Measurements from ENCODE around the gene APOBEC3B. TPM values are rescaled to one million over a fixed set of nuclear protein-coding genes. Genes with fewer than 3 reads are reported as not detected.

Gene APOBEC3B
- total and polyA plus RNA-seq, 9 of the 15 experiments (the other 6 are each of a cell fraction or from before 2014, with no cell fraction given), result 5.9 to 166 (median 43.2) TPM

GRCh38 chr22:38986629-38987028 lies 4.5 kb downstream of the APOBEC3B start:
- in situ Hi-C loops (cut with MboI) (no loop called here), intact Hi-C loops (cut with micrococcal nuclease) (no loop called here)
- BruUV-seq (replicated peaks), result no TSS peak
- FAIRE-seq, result no peak
- no peak overlapping the region for H3K9ac ChIP-seq (ENCODE audit: insufficient read depth in 1 of 2, low read depth in 2 of 2, low read length in 2 of 2)
- no peaks in the 10 kb centered on the region for H3K9me1 ChIP-seq (ENCODE audit: control insufficient read depth, insufficient read depth, low read length)
- peaks cover 5 to 21% of the 10 kb centered on the region in 2 experiments; a peak in 4 of 5 replicates for H3K4me1 ChIP-seq (replicated peaks in 1 of 2; ENCODE audit: control insufficient read depth in 2 of 2, insufficient read depth in 2 of 2, low read length in 2 of 2)
- no peak overlapping the region for H3K4me2 ChIP-seq (ENCODE audit: insufficient read depth, low read length)
- H2AFZ ChIP-seq (ENCODE audit: low read depth, low read length), result no peak overlapping the region
- peaks cover 9% of the 10 kb centered on the region for H3K9me3 ChIP-seq (replicated peaks; ENCODE audit: control insufficient read depth, insufficient read depth, low read depth, low read length)
- POLR2A ChIA-PET, result no interaction called here
- DNase-seq (ENCODE audit: extremely low read depth in 1 of 4, low spot score in 3 of 4), result no peak
- no peak overlapping the region for H3K4me3 ChIP-seq
- H3K27me3 ChIP-seq (ENCODE audit: control insufficient read depth in 2 of 2, insufficient read depth in 2 of 2, low read length in 2 of 2), result no peaks in the 10 kb centered on the region
- peaks cover 10% of the 10 kb centered on the region for H3K79me2 ChIP-seq (ENCODE audit: control insufficient read depth, insufficient read depth, low read length)
- H4K20me1 ChIP-seq (replicated peaks; ENCODE audit: control insufficient read depth, insufficient read depth, low read length), result no peaks in the 10 kb centered on the region
- no peak overlapping the region for H3K27ac ChIP-seq (ENCODE audit: extremely low read depth, low read depth, low read length)
- WGBS (ENCODE audit: insufficient coverage, low coverage, missing lambda C conversion rate), result 84% methylated on average over 3 of the region's 3 CpGs
- 0 out of 3 replicates have a peak, but pooled peaks cover 3% of the 10 kb centered on the region for H3K36me3 ChIP-seq (ENCODE audit: control insufficient read depth, insufficient read depth, low read length)
- no peak for ATAC-seq
- CTCF ChIA-PET (ENCODE audit: low intra/inter-chr PET ratio), result no interaction called here
- no peak for TF ChIP-seq ZNF175 (CRISPR knock-in tag; IDR thresholded peaks at IDR 0.05; ENCODE audit: low read depth)
- TF ChIP-seq ZNF140 (CRISPR knock-in tag; IDR thresholded peaks at IDR 0.05), result no peak
- TF ChIP-seq CSDE1 (IDR thresholded peaks at IDR 0.05), result no peak
- no peak for TF ChIP-seq ESRRB (CRISPR knock-in tag; IDR thresholded peaks at IDR 0.05; ENCODE audit: borderline replicate concordance)
- TF ChIP-seq ZNF311 (CRISPR knock-in tag; IDR thresholded peaks at IDR 0.05), result no peak
- TF ChIP-seq, protein P1, sequence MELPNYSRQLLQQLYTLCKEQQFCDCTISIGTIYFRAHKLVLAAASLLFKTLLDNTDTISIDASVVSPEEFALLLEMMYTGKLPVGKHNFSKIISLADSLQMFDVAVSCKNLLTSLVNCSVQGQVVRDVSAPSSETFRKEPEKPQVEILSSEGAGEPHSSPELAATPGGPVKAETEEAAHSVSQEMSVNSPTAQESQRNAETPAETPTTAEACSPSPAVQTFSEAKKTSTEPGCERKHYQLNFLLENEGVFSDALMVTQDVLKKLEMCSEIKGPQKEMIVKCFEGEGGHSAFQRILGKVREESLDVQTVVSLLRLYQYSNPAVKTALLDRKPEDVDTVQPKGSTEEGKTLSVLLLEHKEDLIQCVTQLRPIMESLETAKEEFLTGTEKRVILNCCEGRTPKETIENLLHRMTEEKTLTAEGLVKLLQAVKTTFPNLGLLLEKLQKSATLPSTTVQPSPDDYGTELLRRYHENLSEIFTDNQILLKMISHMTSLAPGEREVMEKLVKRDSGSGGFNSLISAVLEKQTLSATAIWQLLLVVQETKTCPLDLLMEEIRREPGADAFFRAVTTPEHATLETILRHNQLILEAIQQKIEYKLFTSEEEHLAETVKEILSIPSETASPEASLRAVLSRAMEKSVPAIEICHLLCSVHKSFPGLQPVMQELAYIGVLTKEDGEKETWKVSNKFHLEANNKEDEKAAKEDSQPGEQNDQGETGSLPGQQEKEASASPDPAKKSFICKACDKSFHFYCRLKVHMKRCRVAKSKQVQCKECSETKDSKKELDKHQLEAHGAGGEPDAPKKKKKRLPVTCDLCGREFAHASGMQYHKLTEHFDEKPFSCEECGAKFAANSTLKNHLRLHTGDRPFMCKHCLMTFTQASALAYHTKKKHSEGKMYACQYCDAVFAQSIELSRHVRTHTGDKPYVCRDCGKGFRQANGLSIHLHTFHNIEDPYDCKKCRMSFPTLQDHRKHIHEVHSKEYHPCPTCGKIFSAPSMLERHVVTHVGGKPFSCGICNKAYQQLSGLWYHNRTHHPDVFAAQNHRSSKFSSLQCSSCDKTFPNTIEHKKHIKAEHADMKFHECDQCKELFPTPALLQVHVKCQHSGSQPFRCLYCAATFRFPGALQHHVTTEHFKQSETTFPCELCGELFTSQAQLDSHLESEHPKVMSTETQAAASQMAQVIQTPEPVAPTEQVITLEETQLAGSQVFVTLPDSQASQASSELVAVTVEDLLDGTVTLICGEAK (IDR thresholded peaks at IDR 0.05), result no peak
- TF ChIP-seq, protein P1 (CRISPR knock-in tag; IDR thresholded peaks at IDR 0.05), result no peak
- TF ChIP-seq POU5F1 (IDR thresholded peaks at IDR 0.05; ENCODE audit: borderline replicate concordance, low read depth, low read length, partially characterized antibody), result no peak
- TF ChIP-seq, protein P2, sequence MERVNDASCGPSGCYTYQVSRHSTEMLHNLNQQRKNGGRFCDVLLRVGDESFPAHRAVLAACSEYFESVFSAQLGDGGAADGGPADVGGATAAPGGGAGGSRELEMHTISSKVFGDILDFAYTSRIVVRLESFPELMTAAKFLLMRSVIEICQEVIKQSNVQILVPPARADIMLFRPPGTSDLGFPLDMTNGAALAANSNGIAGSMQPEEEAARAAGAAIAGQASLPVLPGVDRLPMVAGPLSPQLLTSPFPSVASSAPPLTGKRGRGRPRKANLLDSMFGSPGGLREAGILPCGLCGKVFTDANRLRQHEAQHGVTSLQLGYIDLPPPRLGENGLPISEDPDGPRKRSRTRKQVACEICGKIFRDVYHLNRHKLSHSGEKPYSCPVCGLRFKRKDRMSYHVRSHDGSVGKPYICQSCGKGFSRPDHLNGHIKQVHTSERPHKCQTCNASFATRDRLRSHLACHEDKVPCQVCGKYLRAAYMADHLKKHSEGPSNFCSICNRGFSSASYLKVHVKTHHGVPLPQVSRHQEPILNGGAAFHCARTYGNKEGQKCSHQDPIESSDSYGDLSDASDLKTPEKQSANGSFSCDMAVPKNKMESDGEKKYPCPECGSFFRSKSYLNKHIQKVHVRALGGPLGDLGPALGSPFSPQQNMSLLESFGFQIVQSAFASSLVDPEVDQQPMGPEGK (CRISPR knock-in tag; IDR thresholded peaks at IDR 0.05; ENCODE audit: borderline replicate concordance), result no peak
- no peak for TF ChIP-seq ZFP30 (CRISPR knock-in tag; IDR thresholded peaks at IDR 0.05; ENCODE audit: borderline replicate concordance)
- no peak for TF ChIP-seq HNRNPLL (IDR thresholded peaks at IDR 0.05; ENCODE audit: low read depth, low read length, poor library complexity, severe bottlenecking)
- TF ChIP-seq BACH1 (tag; IDR thresholded peaks at IDR 0.05), result no peak

All from K562 (cell line).